ENCODE data around the gene NPY4R2. TPM values are rescaled to one million over a fixed set of nuclear protein-coding genes. Genes with fewer than 3 reads are reported as not detected.
"Not testable (repeated sequence)": the region's sequence is repeated elsewhere in the genome, so short reads cannot be mapped to it uniquely, and the experiment has no call there.

Gene NPY4R2
- total RNA-seq (not detected), polyA plus RNA-seq (not detected), total RNA-seq (not detected)

- POLR2A ChIA-PET; H3K9me3 Mint-ChIP-seq; H3K4me3 Mint-ChIP-seq; H3K27me3 Mint-ChIP-seq; H3K4me1 Mint-ChIP-seq; H3K27ac ChIP-seq (ENCODE audit: low read depth, low read length); H3K27ac Mint-ChIP-seq; ATAC-seq; DNase-seq; H3K4me3 ChIP-seq (ENCODE audit: low read length); H3K9me3 ChIP-seq (ENCODE audit: control insufficient read depth in 2 of 3, low read length in 3 of 3); H3K36me3 Mint-ChIP-seq; H3K36me3 ChIP-seq (ENCODE audit: control insufficient read depth in 2 of 3, insufficient read depth in 3 of 3, low read length in 3 of 3); CTCF ChIA-PET; intact Hi-C loops (cut with micrococcal nuclease); H3K4me1 ChIP-seq (ENCODE audit: control insufficient read depth in 2 of 2, insufficient read depth in 2 of 2, low read length in 2 of 2); H3K27me3 ChIP-seq (ENCODE audit: control insufficient read depth in 2 of 2, insufficient read depth in 2 of 2, low read length in 2 of 2): not testable (repeated sequence)
These were observed at the start of gene NPY4R2 for GRCh38 chr10:47918475-47918874. TSS of gene NPY4R2 (plus strand) at chr10:47918662. CDS start at chr10:47921988, 3,326 bp downstream.

GRCh38 chr10:47870887-47871286 is 47.6 kb upstream of the NPY4R2 start:
- CTCF ChIA-PET, ATAC-seq, H3K4me1 Mint-ChIP-seq: not testable (repeated sequence)

GRCh38 chr10:47871485-47872180 is 46.8 kb upstream of the NPY4R2 start:
- H3K4me3 Mint-ChIP-seq; H3K4me1 Mint-ChIP-seq; POLR2A ChIA-PET; H3K4me3 ChIP-seq (ENCODE audit: low read length); CTCF ChIA-PET; H3K36me3 Mint-ChIP-seq; H3K9me3 Mint-ChIP-seq; H3K9me3 ChIP-seq (ENCODE audit: control insufficient read depth in 2 of 3, low read length in 3 of 3); H3K27ac Mint-ChIP-seq; H3K27me3 ChIP-seq (ENCODE audit: control insufficient read depth in 2 of 2, insufficient read depth in 2 of 2, low read length in 2 of 2); DNase-seq; ATAC-seq; H3K27ac ChIP-seq (ENCODE audit: low read depth, low read length); H3K36me3 ChIP-seq (ENCODE audit: control insufficient read depth in 2 of 3, insufficient read depth in 3 of 3, low read length in 3 of 3); intact Hi-C loops (cut with micrococcal nuclease); H3K4me1 ChIP-seq (ENCODE audit: control insufficient read depth in 2 of 2, insufficient read depth in 2 of 2, low read length in 2 of 2); H3K27me3 Mint-ChIP-seq: not testable (repeated sequence)

More at GRCh38 chr10:47870887-47871286, 47.6 kb upstream of the NPY4R2 start:
- H3K4me3 Mint-ChIP-seq; H3K4me1 ChIP-seq (ENCODE audit: control insufficient read depth in 2 of 2, insufficient read depth in 2 of 2, low read length in 2 of 2); H3K9me3 ChIP-seq (ENCODE audit: control insufficient read depth in 2 of 3, low read length in 3 of 3); H3K27ac Mint-ChIP-seq; POLR2A ChIA-PET; DNase-seq; H3K27me3 ChIP-seq (ENCODE audit: control insufficient read depth in 2 of 2, insufficient read depth in 2 of 2, low read length in 2 of 2); intact Hi-C loops (cut with micrococcal nuclease); H3K36me3 Mint-ChIP-seq; H3K9me3 Mint-ChIP-seq; H3K36me3 ChIP-seq (ENCODE audit: control insufficient read depth in 2 of 3, insufficient read depth in 3 of 3, low read length in 3 of 3); H3K27me3 Mint-ChIP-seq; H3K27ac ChIP-seq (ENCODE audit: low read depth, low read length); H3K4me3 ChIP-seq (ENCODE audit: low read length): not testable (repeated sequence)

GRCh38 chr10:47872236-47872635 is 46.2 kb upstream of the NPY4R2 start:
- H3K27ac Mint-ChIP-seq; H3K4me1 Mint-ChIP-seq; H3K36me3 ChIP-seq (ENCODE audit: control insufficient read depth in 2 of 3, insufficient read depth in 3 of 3, low read length in 3 of 3); H3K27ac ChIP-seq (ENCODE audit: low read depth, low read length); H3K9me3 Mint-ChIP-seq; H3K4me3 Mint-ChIP-seq; POLR2A ChIA-PET; H3K9me3 ChIP-seq (ENCODE audit: control insufficient read depth in 2 of 3, low read length in 3 of 3); CTCF ChIA-PET; ATAC-seq; intact Hi-C loops (cut with micrococcal nuclease); H3K27me3 Mint-ChIP-seq; H3K36me3 Mint-ChIP-seq; H3K27me3 ChIP-seq (ENCODE audit: control insufficient read depth in 2 of 2, insufficient read depth in 2 of 2, low read length in 2 of 2); DNase-seq; H3K4me3 ChIP-seq (ENCODE audit: low read length); H3K4me1 ChIP-seq (ENCODE audit: control insufficient read depth in 2 of 2, insufficient read depth in 2 of 2, low read length in 2 of 2): not testable (repeated sequence)

- H3K9me3 ChIP-seq (ENCODE audit: control insufficient read depth in 2 of 3, low read length in 3 of 3); H3K27ac ChIP-seq (ENCODE audit: low read depth, low read length); H3K4me3 Mint-ChIP-seq; H3K27ac Mint-ChIP-seq; H3K4me1 ChIP-seq (ENCODE audit: control insufficient read depth in 2 of 2, insufficient read depth in 2 of 2, low read length in 2 of 2); CTCF ChIA-PET; POLR2A ChIA-PET; H3K4me3 ChIP-seq (ENCODE audit: low read length); intact Hi-C loops (cut with micrococcal nuclease); ATAC-seq; H3K36me3 ChIP-seq (ENCODE audit: control insufficient read depth in 2 of 3, insufficient read depth in 3 of 3, low read length in 3 of 3); H3K36me3 Mint-ChIP-seq; H3K27me3 Mint-ChIP-seq; H3K9me3 Mint-ChIP-seq; H3K4me1 Mint-ChIP-seq; H3K27me3 ChIP-seq (ENCODE audit: control insufficient read depth in 2 of 2, insufficient read depth in 2 of 2, low read length in 2 of 2); DNase-seq: not testable (repeated sequence)
These were observed 34.2 kb upstream of the NPY4R2 start for GRCh38 chr10:47884239-47884638.

- H3K36me3 Mint-ChIP-seq; H3K9me3 Mint-ChIP-seq; H3K36me3 ChIP-seq (ENCODE audit: control insufficient read depth in 2 of 3, insufficient read depth in 3 of 3, low read length in 3 of 3); H3K4me1 ChIP-seq (ENCODE audit: control insufficient read depth in 2 of 2, insufficient read depth in 2 of 2, low read length in 2 of 2); POLR2A ChIA-PET; H3K4me3 ChIP-seq (ENCODE audit: low read length); H3K4me3 Mint-ChIP-seq; DNase-seq; H3K4me1 Mint-ChIP-seq; CTCF ChIA-PET; H3K9me3 ChIP-seq (ENCODE audit: control insufficient read depth in 2 of 3, low read length in 3 of 3); intact Hi-C loops (cut with micrococcal nuclease); ATAC-seq; H3K27ac Mint-ChIP-seq; H3K27ac ChIP-seq (ENCODE audit: low read depth, low read length); H3K27me3 Mint-ChIP-seq; H3K27me3 ChIP-seq (ENCODE audit: control insufficient read depth in 2 of 2, insufficient read depth in 2 of 2, low read length in 2 of 2): not testable (repeated sequence)
These were observed 33.5 kb upstream of the NPY4R2 start for GRCh38 chr10:47884934-47885333.

GRCh38 chr10:47886356-47886755 is 32.1 kb upstream of the NPY4R2 start:
- H3K36me3 Mint-ChIP-seq; intact Hi-C loops (cut with micrococcal nuclease); H3K36me3 ChIP-seq (ENCODE audit: control insufficient read depth in 2 of 3, insufficient read depth in 3 of 3, low read length in 3 of 3); ATAC-seq; H3K27me3 Mint-ChIP-seq; CTCF ChIA-PET; H3K9me3 Mint-ChIP-seq; H3K27ac Mint-ChIP-seq; H3K4me3 Mint-ChIP-seq; H3K4me1 Mint-ChIP-seq; DNase-seq; H3K9me3 ChIP-seq (ENCODE audit: control insufficient read depth in 2 of 3, low read length in 3 of 3); H3K4me1 ChIP-seq (ENCODE audit: control insufficient read depth in 2 of 2, insufficient read depth in 2 of 2, low read length in 2 of 2); POLR2A ChIA-PET; H3K27ac ChIP-seq (ENCODE audit: low read depth, low read length); H3K27me3 ChIP-seq (ENCODE audit: control insufficient read depth in 2 of 2, insufficient read depth in 2 of 2, low read length in 2 of 2); H3K4me3 ChIP-seq (ENCODE audit: low read length): not testable (repeated sequence)

Measured in naive thymus-derived CD4-positive, alpha-beta T cell (primary cell).